ENCODE measurements around the gene SLIT1. TPM values are rescaled to one million over a fixed set of nuclear protein-coding genes. Genes with fewer than 3 reads are reported as not detected.

Gene SLIT1
- polyA plus RNA-seq, 1 donor (not counting 4 experiments of a cell fraction or from before 2014, with no cell fraction given), result 0.01 TPM

- Histone ChIP-seq H3K79me2 (ENCODE audit: control insufficient read depth, insufficient read depth, low read length) (no peaks in the 10 kb centered on the region), H3K4me3 (ENCODE audit: control insufficient read depth in 2 of 3, extremely low read depth in 1 of 3, insufficient read depth in 2 of 3, low read depth in 1 of 3, low read length in 3 of 3) (no peak overlapping the region), H3K9ac (ENCODE audit: control insufficient read depth, extremely low read depth, insufficient read depth, low read length) (no peak overlapping the region), H2AFZ (ENCODE audit: control insufficient read depth, low read length) (no peak overlapping the region), H3K9me3 (ENCODE audit: control insufficient read depth, low read depth, low read length) (no peaks in the 10 kb centered on the region), H3K4me1 (ENCODE audit: control insufficient read depth, extremely low read depth, insufficient read depth, low read length) (no peaks in the 10 kb centered on the region), H3K9me1 (ENCODE audit: control insufficient read depth, extremely low read depth, insufficient read depth, low read length) (no peaks in the 10 kb centered on the region), H3K27me3 (ENCODE audit: control insufficient read depth, extremely low read depth, insufficient read depth, low read length) (peaks cover 28% of the 10 kb centered on the region), H3K36me3 (ENCODE audit: control insufficient read depth in 2 of 2, extremely low read depth in 1 of 2, insufficient read depth in 2 of 2, low read length in 2 of 2) (no peaks in the 10 kb centered on the region), H3K4me2 (ENCODE audit: control insufficient read depth, extremely low read depth, insufficient read depth, low read depth, low read length) (no peak overlapping the region), H4K20me1 (ENCODE audit: control insufficient read depth, extremely low read depth, insufficient read depth, low read length) (no peaks in the 10 kb centered on the region), H3K27ac (ENCODE audit: control insufficient read depth, insufficient read depth, low read length) (no peak overlapping the region)
- TF ChIP-seq CTCF (optimal IDR thresholded peaks at IDR 0.05 in 1 of 3, IDR thresholded peaks at IDR 0.05 in 1 of 3, conservative IDR thresholded peaks at IDR 0.05 in 1 of 3; ENCODE audit: extremely low read depth in 1 of 3, insufficient read depth in 2 of 3, low read length in 3 of 3), result no peak
- TF ChIP-seq EZH2 (IDR thresholded peaks at IDR 0.05; ENCODE audit: low read length), result no peak
- dilution Hi-C loops (cut with MboI; ENCODE audit: extremely low pct_ligation_motif_present, low sequenced_read_pairs), result no loop called here
- no peak for DNase-seq (ENCODE audit: low read depth, low spot score)
- no peak for FAIRE-seq
Measured at GRCh38 chr10:97030894-97031293, 154.9 kb downstream of the SLIT1 start.

- no peak overlapping the region for H3K9ac ChIP-seq (ENCODE audit: control insufficient read depth, extremely low read depth, insufficient read depth, low read length)
- H3K4me3 ChIP-seq (ENCODE audit: control insufficient read depth in 2 of 3, extremely low read depth in 1 of 3, insufficient read depth in 2 of 3, low read depth in 1 of 3, low read length in 3 of 3), result no peak overlapping the region
- no peaks in the 10 kb centered on the region for H3K9me3 ChIP-seq (ENCODE audit: control insufficient read depth, low read depth, low read length)
- H4K20me1 ChIP-seq (ENCODE audit: control insufficient read depth, extremely low read depth, insufficient read depth, low read length), result no peaks in the 10 kb centered on the region
- no peaks in the 10 kb centered on the region for H3K9me1 ChIP-seq (ENCODE audit: control insufficient read depth, extremely low read depth, insufficient read depth, low read length)
- peaks cover 15% of the 10 kb centered on the region for H3K27me3 ChIP-seq (ENCODE audit: control insufficient read depth, extremely low read depth, insufficient read depth, low read length)
- no peaks in the 10 kb centered on the region for H3K79me2 ChIP-seq (ENCODE audit: control insufficient read depth, insufficient read depth, low read length)
- no peak overlapping the region for H3K4me2 ChIP-seq (ENCODE audit: control insufficient read depth, extremely low read depth, insufficient read depth, low read depth, low read length)
- TF ChIP-seq CTCF (optimal IDR thresholded peaks at IDR 0.05 in 1 of 3, IDR thresholded peaks at IDR 0.05 in 1 of 3, conservative IDR thresholded peaks at IDR 0.05 in 1 of 3; ENCODE audit: extremely low read depth in 1 of 3, insufficient read depth in 2 of 3, low read length in 3 of 3) (no peak), EZH2 (IDR thresholded peaks at IDR 0.05; ENCODE audit: low read length) (no peak)
- no peak for DNase-seq (ENCODE audit: low read depth, low spot score)
- peaks cover under 1% of the 10 kb centered on the region for H3K4me1 ChIP-seq (ENCODE audit: control insufficient read depth, extremely low read depth, insufficient read depth, low read length)
- no peak for FAIRE-seq
- H3K27ac ChIP-seq (ENCODE audit: control insufficient read depth, insufficient read depth, low read length), result no peak overlapping the region
- no peaks in the 10 kb centered on the region for H3K36me3 ChIP-seq (ENCODE audit: control insufficient read depth in 2 of 2, extremely low read depth in 1 of 2, insufficient read depth in 2 of 2, low read length in 2 of 2)
- dilution Hi-C loops (cut with MboI; ENCODE audit: extremely low pct_ligation_motif_present, low sequenced_read_pairs), result no loop called here
- H2AFZ ChIP-seq (ENCODE audit: control insufficient read depth, low read length), result no peak overlapping the region
Measured at GRCh38 chr10:97029271-97029670, 156.5 kb downstream of the SLIT1 start.

All from keratinocyte (primary cell).